HFFc6 (cell line): Measurements from ENCODE around the gene C5AR2. TPM values are rescaled to one million over a fixed set of nuclear protein-coding genes. Genes with fewer than 3 reads are reported as not detected.

Source experiments
- DNase-seq: peaks from one replicate; pipeline ENCODE4 v3.0.0-alpha.2; 2018
- H3K27ac Mint-ChIP-seq: 2 replicates; pipeline ENCODE4 v1.8.0; 2020; ENCODE audit warnings: mild to moderate bottlenecking, mixed read lengths
- H3K27me3 Mint-ChIP-seq: 2 replicates; pipeline ENCODE4 v1.8.0; 2021; ENCODE audit warnings: mild to moderate bottlenecking, moderate library complexity, mixed read lengths; ENCODE audit not compliant: insufficient read depth
- H3K36me3 Mint-ChIP-seq: 2 replicates; pipeline ENCODE4 v1.8.0; 2021; ENCODE audit warnings: low read depth, mixed read lengths
- H3K4me1 Mint-ChIP-seq: 2 replicates; pipeline ENCODE4 v1.8.0; 2020; ENCODE audit warnings: low read depth, mixed read lengths
- H3K4me3 Mint-ChIP-seq: 2 replicates; pipeline ENCODE4 v1.8.0; 2020; ENCODE audit warnings: mild to moderate bottlenecking, moderate library complexity, mixed read lengths
- H3K9me3 Mint-ChIP-seq: 2 replicates; pipeline ENCODE4 v1.8.0; 2020; ENCODE audit warnings: mild to moderate bottlenecking, mixed read lengths
- total RNA-seq, 6 experiments: library from RNA; stranded (reverse); fragmentation: NEBNext Ultra II Directional; extraction: Animal tissue kit (Norgen Biotek cat#: 25700); gene quantifications; 2 replicates in 1 of 6; 3 replicates in 5 of 6; pipeline ENCODE4 v1.2.3, GENCODE V29; 2021
- TF ChIP-seq, protein P1 (sequence below): fragments of 200-600 bp; sonication (generic); IDR thresholded peaks from 2 replicates; pipeline ENCODE4 v1.5.0; 2021; ENCODE audit warnings: antibody characterized with exemption, mild to moderate bottlenecking

The C5AR2 gene
- total RNA-seq, 6 experiments from 2014 or later: 0.03 to 0.14 (median 0.05) TPM; not detected in 2

DNA sequence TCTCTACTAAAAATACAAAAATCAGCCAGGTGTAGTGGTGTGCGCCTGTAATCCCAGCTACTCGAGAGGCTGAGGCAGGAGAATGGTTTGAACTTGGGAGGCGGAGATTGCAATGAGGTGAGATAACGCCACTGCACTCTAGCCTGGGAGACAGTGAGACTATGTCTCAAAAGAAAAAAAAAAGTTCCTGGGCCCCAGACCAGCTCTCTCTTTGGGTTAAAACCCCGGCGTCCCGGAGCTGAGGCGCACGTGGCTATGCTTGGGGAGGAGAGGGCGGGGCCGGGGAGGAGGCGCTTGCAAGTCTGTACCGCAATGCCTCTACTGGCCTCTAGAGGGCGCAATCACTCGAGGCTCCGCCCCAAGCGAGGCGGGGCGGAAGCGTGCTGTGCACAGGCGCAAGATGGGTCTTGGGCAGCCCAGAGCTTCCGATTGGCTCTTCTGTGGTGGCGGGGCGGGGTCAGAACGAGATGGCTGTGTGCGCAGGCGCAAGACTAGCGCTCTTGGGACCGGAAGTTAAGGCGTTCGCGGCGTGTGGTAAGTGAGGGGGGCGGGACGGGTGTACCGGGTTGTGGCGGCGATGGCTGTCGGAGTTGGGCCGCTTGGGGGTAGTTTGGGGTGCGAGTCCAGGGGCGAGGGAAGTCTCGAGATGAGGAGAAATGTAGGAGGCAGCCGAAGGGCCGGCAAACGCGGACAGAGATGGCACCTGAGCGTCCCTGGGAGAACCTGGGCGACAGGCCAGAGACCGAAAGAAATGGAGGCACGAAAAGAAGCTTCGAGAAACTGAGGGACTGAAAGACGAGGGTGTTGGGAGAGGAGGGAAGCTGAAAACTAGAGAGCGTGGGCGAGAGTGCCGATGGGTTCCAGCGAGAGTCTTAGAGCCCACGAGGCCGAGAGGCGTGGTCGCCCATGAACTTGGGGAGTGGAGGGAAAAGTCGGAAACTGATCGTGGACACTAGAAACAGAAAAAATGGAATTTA is 17.1 kb downstream of the C5AR2 start, which contains the start of gene DHX34:
Gene DHX34 (plus strand): TSS at position 497 of the 977 bp plus-strand sequence. CDS start 3,716 bp downstream, outside the sequence.
- H3K36me3 Mint-ChIP-seq: peaks cover 30% of the 10 kb centered on the region
- peak; percentile 98 for DNase-seq
- H3K9me3 Mint-ChIP-seq: no peaks in the 10 kb centered on the region
- H3K27me3 Mint-ChIP-seq: peaks cover 10% of the 10 kb centered on the region
- H3K27ac Mint-ChIP-seq: peak within 1 kb of the TSS; percentile 95
- H3K4me1 Mint-ChIP-seq: peaks cover 24% of the 10 kb centered on the region
- H3K4me3 Mint-ChIP-seq: peak within 1 kb of the TSS; percentile 100
- TF ChIP-seq, protein P1, sequence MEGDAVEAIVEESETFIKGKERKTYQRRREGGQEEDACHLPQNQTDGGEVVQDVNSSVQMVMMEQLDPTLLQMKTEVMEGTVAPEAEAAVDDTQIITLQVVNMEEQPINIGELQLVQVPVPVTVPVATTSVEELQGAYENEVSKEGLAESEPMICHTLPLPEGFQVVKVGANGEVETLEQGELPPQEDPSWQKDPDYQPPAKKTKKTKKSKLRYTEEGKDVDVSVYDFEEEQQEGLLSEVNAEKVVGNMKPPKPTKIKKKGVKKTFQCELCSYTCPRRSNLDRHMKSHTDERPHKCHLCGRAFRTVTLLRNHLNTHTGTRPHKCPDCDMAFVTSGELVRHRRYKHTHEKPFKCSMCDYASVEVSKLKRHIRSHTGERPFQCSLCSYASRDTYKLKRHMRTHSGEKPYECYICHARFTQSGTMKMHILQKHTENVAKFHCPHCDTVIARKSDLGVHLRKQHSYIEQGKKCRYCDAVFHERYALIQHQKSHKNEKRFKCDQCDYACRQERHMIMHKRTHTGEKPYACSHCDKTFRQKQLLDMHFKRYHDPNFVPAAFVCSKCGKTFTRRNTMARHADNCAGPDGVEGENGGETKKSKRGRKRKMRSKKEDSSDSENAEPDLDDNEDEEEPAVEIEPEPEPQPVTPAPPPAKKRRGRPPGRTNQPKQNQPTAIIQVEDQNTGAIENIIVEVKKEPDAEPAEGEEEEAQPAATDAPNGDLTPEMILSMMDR: peak; percentile 99

DNA sequence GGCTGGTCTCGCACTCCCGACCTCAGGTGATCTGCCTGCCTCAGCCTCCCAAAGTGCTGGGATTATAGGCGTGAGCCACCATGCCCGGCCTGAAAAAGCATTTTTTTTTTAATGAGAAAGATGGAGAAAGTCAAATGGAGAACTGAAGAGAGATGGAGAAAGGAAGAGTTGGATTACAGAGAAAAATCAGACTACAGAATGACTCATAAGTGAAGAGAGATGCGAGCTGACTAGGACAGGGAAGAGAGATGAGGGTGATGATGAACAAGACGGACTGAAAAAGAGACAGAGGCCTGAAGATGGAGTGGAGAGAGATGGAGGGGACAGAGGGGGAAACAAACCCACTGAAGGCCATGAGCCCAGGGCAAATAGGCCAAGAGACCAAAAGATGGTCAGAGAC is 18.7 kb downstream of the C5AR2 start:
- peak overlapping the region; percentile 62 for H3K27ac Mint-ChIP-seq
- H3K4me3 Mint-ChIP-seq: peak overlapping the region; percentile 55
- peaks cover 24% of the 10 kb centered on the region for H3K4me1 Mint-ChIP-seq
- peaks cover 10% of the 10 kb centered on the region for H3K27me3 Mint-ChIP-seq
- no peaks in the 10 kb centered on the region for H3K9me3 Mint-ChIP-seq
- TF ChIP-seq, protein P1: no peak
- H3K36me3 Mint-ChIP-seq: peaks cover 36% of the 10 kb centered on the region
- no peak for DNase-seq

DNA sequence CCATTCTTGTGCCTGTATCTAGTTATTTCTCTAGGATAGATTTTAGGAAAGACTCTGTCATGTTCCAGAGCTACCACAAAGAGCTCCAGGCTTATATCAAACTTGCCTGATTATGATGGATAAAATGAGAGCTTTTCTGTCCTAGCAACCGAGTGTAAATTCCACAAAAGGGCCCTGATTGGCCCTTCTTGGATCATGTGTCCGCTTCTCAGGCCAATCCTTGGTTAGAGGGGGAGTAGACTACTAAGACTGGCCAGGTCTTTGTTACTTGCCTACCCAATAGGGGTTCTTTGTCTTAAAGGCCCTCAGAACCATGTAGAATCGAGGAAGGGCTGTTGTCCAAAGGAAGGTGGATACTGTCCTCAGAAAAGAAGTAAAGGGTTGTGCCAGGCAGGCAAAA is 19.6 kb downstream of the C5AR2 start:
- no peak overlapping the region for H3K4me3 Mint-ChIP-seq
- TF ChIP-seq, protein P1: no peak
- H3K36me3 Mint-ChIP-seq: peaks cover 36% of the 10 kb centered on the region
- H3K9me3 Mint-ChIP-seq: no peaks in the 10 kb centered on the region
- peaks cover 24% of the 10 kb centered on the region for H3K4me1 Mint-ChIP-seq
- DNase-seq: peak; percentile 19
- peaks cover 5% of the 10 kb centered on the region for H3K27me3 Mint-ChIP-seq
- H3K27ac Mint-ChIP-seq: no peak overlapping the region

DNA sequence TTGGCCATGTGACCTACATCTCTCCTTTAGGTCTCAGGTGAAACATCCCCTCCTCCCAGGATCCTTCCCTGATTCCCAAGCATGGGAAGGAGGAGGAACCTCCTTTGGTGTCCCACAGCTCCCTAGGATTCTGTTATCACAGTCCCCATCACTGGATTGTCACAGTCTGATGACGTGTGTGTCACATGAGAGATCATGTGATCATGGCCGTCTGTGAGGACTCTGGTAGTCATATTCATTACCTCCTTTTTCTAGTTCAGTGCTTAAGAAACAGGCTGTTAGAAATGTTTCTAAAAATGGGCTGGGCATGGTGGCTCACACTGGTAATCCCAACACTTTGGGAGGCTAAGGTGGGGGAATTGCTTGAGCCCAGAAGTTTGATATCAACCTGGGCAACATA is 20.1 kb downstream of the C5AR2 start:
- Mint-ChIP-seq H3K4me1 (peaks cover 24% of the 10 kb centered on the region), H3K27ac (no peak overlapping the region), H3K27me3 (peaks cover 5% of the 10 kb centered on the region), H3K36me3 (peaks cover 36% of the 10 kb centered on the region), H3K4me3 (no peak overlapping the region), H3K9me3 (no peaks in the 10 kb centered on the region)
- TF ChIP-seq, protein P1: no peak
- DNase-seq: no peak

DNA sequence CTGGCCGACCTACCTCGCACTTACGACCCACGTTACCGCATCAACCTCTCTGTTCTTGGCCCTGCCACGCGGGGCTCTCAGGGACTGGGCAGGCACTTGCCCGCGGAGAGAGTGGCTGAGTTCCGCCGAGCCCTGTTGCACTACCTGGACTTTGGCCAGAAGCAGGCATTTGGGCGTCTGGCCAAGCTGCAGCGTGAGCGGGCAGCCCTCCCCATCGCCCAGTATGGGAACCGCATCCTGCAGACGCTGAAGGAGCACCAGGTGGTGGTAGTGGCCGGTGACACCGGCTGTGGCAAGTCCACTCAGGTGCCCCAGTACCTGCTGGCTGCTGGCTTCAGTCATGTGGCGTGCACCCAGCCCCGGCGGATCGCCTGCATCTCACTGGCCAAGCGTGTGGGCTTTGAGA is 21.3 kb downstream of the C5AR2 start:
- Mint-ChIP-seq H3K27me3 (peaks cover 5% of the 10 kb centered on the region), H3K4me3 (no peak overlapping the region), H3K36me3 (peaks cover 36% of the 10 kb centered on the region), H3K9me3 (no peaks in the 10 kb centered on the region), H3K4me1 (peaks cover 24% of the 10 kb centered on the region), H3K27ac (no peak overlapping the region)
- TF ChIP-seq, protein P1: no peak
- DNase-seq: no peak
